GM23338 (cell line): ENCODE measurements around the gene LTA4H. TPM values are rescaled to one million over a fixed set of nuclear protein-coding genes. Genes with fewer than 3 reads are reported as not detected.

Experiments used
- ATAC-seq: fragments of 200-7000 bp; cut with Tn5 transposase; 3 replicates; pipeline ENCODE4 v1.9.1; 2020
- DNase-seq: peaks from one replicate; pipeline ENCODE4 v3.0.0-alpha.2; 2015; ENCODE audit warnings: low spot score
- H2AFZ ChIP-seq: fragments of 200-600 bp; sonication (generic); 2 replicates; pipeline ENCODE4 v1.8.0; 2016; ENCODE audit warnings: antibody characterized with exemption, mild to moderate bottlenecking, moderate library complexity
- H3F3A ChIP-seq: fragments of 200-600 bp; sonication (generic); replicated peaks from 2 replicates; pipeline ENCODE4 v1.8.0; 2017; ENCODE audit warnings: antibody characterized with exemption, mixed run types, low read depth
- H3K27ac ChIP-seq: fragments of 200-600 bp; sonication (generic); 2 replicates; pipeline ENCODE4 v1.6.1; 2016; ENCODE audit warnings: low read depth
- H3K27me3 ChIP-seq: fragments of 200-600 bp; sonication (generic); 2 replicates; pipeline ENCODE4 v1.8.0; 2016; ENCODE audit warnings: mild to moderate bottlenecking, mixed run types, moderate library complexity; ENCODE audit not compliant: insufficient read depth
- H3K36me3 ChIP-seq: fragments of 200-600 bp; sonication (generic); 2 replicates; pipeline ENCODE4 v1.8.0; 2016; ENCODE audit warnings: mild to moderate bottlenecking; ENCODE audit not compliant: insufficient read depth
- H3K4me1 ChIP-seq: fragments of 200-600 bp; sonication (generic); 2 replicates; pipeline ENCODE4 v1.8.0; 2016; ENCODE audit warnings: mild to moderate bottlenecking, moderate library complexity; ENCODE audit not compliant: insufficient read depth
- H3K4me2 ChIP-seq: fragments of 200-600 bp; sonication (generic); 2 replicates; pipeline ENCODE4 v1.7.1; 2017; ENCODE audit warnings: mixed run types
- H3K4me3 ChIP-seq: fragments of 200-600 bp; sonication (generic); 2 replicates; pipeline ENCODE4 v1.6.1; 2016; ENCODE audit warnings: mixed run types
- H3K79me2 ChIP-seq: fragments of 200-600 bp; sonication (generic); replicated peaks from 2 replicates; pipeline ENCODE4 v1.8.0; 2017; ENCODE audit warnings: mild to moderate bottlenecking; ENCODE audit not compliant: insufficient read depth
- H3K9me2 ChIP-seq: fragments of 200-600 bp; sonication (generic); 2 replicates; pipeline ENCODE4 v1.8.0; 2017; ENCODE audit not compliant: insufficient read depth
- H4K20me1 ChIP-seq: fragments of 200-600 bp; sonication (generic); replicated peaks from 2 replicates; pipeline ENCODE4 v1.8.0; 2017; ENCODE audit warnings: mild to moderate bottlenecking; ENCODE audit not compliant: insufficient read depth
- H3K27ac Mint-ChIP-seq: 2 replicates; pipeline ENCODE4 v1.8.0; 2020; ENCODE audit warnings: inconsistent platforms, mild to moderate bottlenecking, moderate library complexity, mixed read lengths
- H3K27me3 Mint-ChIP-seq: 3 replicates; pipeline ENCODE4 v1.8.0; 2022; ENCODE audit warnings: low read depth, mild to moderate bottlenecking, moderate library complexity, mixed read lengths, inconsistent platforms; ENCODE audit not compliant: insufficient read depth, poor library complexity
- H3K36me3 Mint-ChIP-seq: 3 replicates; pipeline ENCODE4 v1.8.0; 2021; ENCODE audit warnings: low read depth, mild to moderate bottlenecking, inconsistent platforms, moderate library complexity, mixed read lengths
- H3K4me1 Mint-ChIP-seq: 3 replicates; pipeline ENCODE4 v1.8.0; 2020; ENCODE audit warnings: mild to moderate bottlenecking, inconsistent platforms, mixed read lengths
- H3K4me3 Mint-ChIP-seq: 3 replicates; pipeline ENCODE4 v1.8.0; 2021; ENCODE audit warnings: moderate library complexity, mild to moderate bottlenecking, inconsistent platforms, mixed read lengths
- H3K9me3 Mint-ChIP-seq: 3 replicates; pipeline ENCODE4 v1.8.0; 2020; ENCODE audit warnings: moderate library complexity, mild to moderate bottlenecking, inconsistent platforms, mixed read lengths
- CREB1 ChIP-seq: fragments of 250-450 bp; sonication (Bioruptor Pico); IDR thresholded peaks from 2 replicates; pipeline ENCODE4 v1.5.0; 2020; ENCODE audit warnings: low read depth, mild to moderate bottlenecking, moderate library complexity
- CTCF ChIP-seq, 2 experiments: fragments of 200-600 bp in 1 of 2; sonication (generic) in 1 of 2; conservative IDR thresholded peaks; 2 replicates each; pipeline versions ENCODE4 v1.5.1 to v1.6.1; 2016 to 2017; ENCODE audit warnings: antibody characterized with exemption in 2 of 2, low read depth in 2 of 2, mild to moderate bottlenecking in 2 of 2, moderate library complexity in 1 of 2
- ETS1 ChIP-seq: IDR thresholded peaks from 2 replicates; pipeline ENCODE4 v1.6.1; 2016; ENCODE audit warnings: antibody characterized with exemption
- EZH2 ChIP-seq: fragments of 200-600 bp; sonication (generic); IDR thresholded peaks from one replicate; pipeline ENCODE4 v1.8.0; 2017; ENCODE audit warnings: antibody characterized with exemption, mild to moderate bottlenecking, low read depth; ENCODE audit not compliant: unreplicated experiment
- EZH2phosphoT487 ChIP-seq: fragments of 200-600 bp; sonication (generic); IDR thresholded peaks from one replicate; pipeline ENCODE4 v1.8.1; 2018; ENCODE audit warnings: antibody characterized with exemption; ENCODE audit not compliant: unreplicated experiment
- JUNB ChIP-seq: IDR thresholded peaks from one replicate; pipeline ENCODE4 v1.6.1; 2016; ENCODE audit warnings: antibody characterized with exemption; ENCODE audit not compliant: unreplicated experiment
- NANOG ChIP-seq: IDR thresholded peaks from 2 replicates; pipeline ENCODE4 v1.6.1; 2016; ENCODE audit warnings: antibody characterized with exemption, borderline replicate concordance
- POLR2AphosphoS5 ChIP-seq: IDR thresholded peaks from 2 replicates; pipeline ENCODE4 v1.6.1; 2016; ENCODE audit warnings: antibody characterized with exemption, low read depth
- REST ChIP-seq: IDR thresholded peaks from one replicate; pipeline ENCODE4 v1.6.1; 2018; ENCODE audit warnings: antibody characterized with exemption; ENCODE audit not compliant: unreplicated experiment
- STAT1 ChIP-seq: IDR thresholded peaks from one replicate; pipeline ENCODE4 v1.6.1; 2016; ENCODE audit warnings: antibody characterized with exemption; ENCODE audit not compliant: unreplicated experiment
- ZNF114 ChIP-seq: fragments of 250-450 bp; sonication (Bioruptor Pico); IDR thresholded peaks from 2 replicates; pipeline ENCODE4 v1.5.0; 2020; ENCODE audit warnings: mild to moderate bottlenecking, moderate library complexity
- ZNF331 ChIP-seq: fragments of 250-450 bp; sonication (Bioruptor Pico); IDR thresholded peaks from 2 replicates; pipeline ENCODE4 v1.5.0; 2020; ENCODE audit warnings: low read depth, mild to moderate bottlenecking, moderate library complexity
- ZNF462 ChIP-seq: fragments of 250-450 bp; sonication (Bioruptor Pico); IDR thresholded peaks from 2 replicates; pipeline ENCODE4 v1.5.0; 2020; ENCODE audit warnings: mild to moderate bottlenecking, moderate library complexity
- polyA plus RNA-seq: library from polyadenylated mRNA; unstranded; fragments of >200 nt; fragmentation: Nextera tagmentation; extraction: Ambion mirVana; gene quantifications from 2 replicates; pipeline ENCODE4 v1.2.1, GENCODE V29; 2016
- total RNA-seq: library from RNA; depleted of rRNA; stranded (reverse); fragments of >200 nt; shearing (Covaris generic); gene quantifications from 2 replicates; pipeline ENCODE4 v1.2.3, GENCODE V29; 2014

Gene LTA4H
- total and polyA plus RNA-seq, 2 experiments from 2014 or later = 84.4 to 189 TPM

- Mint-ChIP-seq H3K4me1 (peaks cover 10% of the 10 kb centered on the region; the same call in 1 of the 3 replicates), H3K27me3 (no peaks in the 10 kb centered on the region), H3K4me3 (no peak overlapping the region), H3K36me3 (no peaks in the 10 kb centered on the region), H3K27ac (no peak overlapping the region), H3K9me3 (no peaks in the 10 kb centered on the region)
- Histone ChIP-seq H3K27ac (no peak overlapping the region), H3K4me3 (no peak overlapping the region), H4K20me1 (no peaks in the 10 kb centered on the region), H3F3A (no peaks in the 10 kb centered on the region), H2AFZ (no peak overlapping the region), H3K9me2 (no peaks in the 10 kb centered on the region), H3K4me2 (no peak overlapping the region), H3K27me3 (no peaks in the 10 kb centered on the region), H3K79me2 (no peaks in the 10 kb centered on the region), H3K4me1 (peaks cover under 1% of the 10 kb centered on the region; the same call in 1 of the 2 replicates), H3K36me3 (no peaks in the 10 kb centered on the region)
- DNase-seq (no peak), ATAC-seq (no peak)
- no peak for TF ChIP-seq REST
- TF ChIP-seq ZNF331 (CRISPR knock-in tag) = no peak
- no peak for TF ChIP-seq JUNB
- no peak for TF ChIP-seq NANOG
- no peak for TF ChIP-seq ZNF462 (CRISPR knock-in tag)
- no peak for TF ChIP-seq CTCF (conservative IDR thresholded peaks at IDR 0.05; ENCODE audit: low read depth in 2 of 2)
- no peak for TF ChIP-seq POLR2AphosphoS5
- TF ChIP-seq CREB1 (CRISPR knock-in tag) = no peak
- no peak for TF ChIP-seq STAT1
- TF ChIP-seq EZH2 = no peak
- no peak for TF ChIP-seq ZNF114 (CRISPR knock-in tag)
- no peak for TF ChIP-seq ETS1
- no peak for TF ChIP-seq EZH2phosphoT487
Measured at GRCh38 chr12:95980437-95980836, 55.0 kb downstream of the LTA4H start.
